Measurements from ENCODE around the gene ZNF480. TPM values are rescaled to one million over a fixed set of nuclear protein-coding genes. Genes with fewer than 3 reads are reported as not detected.
"Not testable (repeated sequence)": the region's sequence is repeated elsewhere in the genome, so short reads cannot be mapped to it uniquely, and the experiment has no call there.

Gene ZNF480
- total and polyA plus RNA-seq, 2 donors (not counting 1 experiment from before 2014, with no cell fraction given) = 6.7 to 21.8 TPM

GRCh38 chr19:52258426-52258825 is 38.5 kb upstream of the ZNF480 start:
- CTCF ChIA-PET = no interaction called here
- Mint-ChIP-seq H3K27ac (no peak overlapping the region), H3K9me3 (ENCODE audit: insufficient read depth) (peaks cover 2% of the 10 kb centered on the region), H3K4me3 (no peak overlapping the region), H3K4me1 (no peaks in the 10 kb centered on the region), H3K27me3 (no peaks in the 10 kb centered on the region)
- no peak overlapping the region for H3K27ac ChIP-seq (ENCODE audit: low read length in 2 of 2)
- intact Hi-C loops (cut with micrococcal nuclease) = no loop called here
- no peak overlapping the region for H3K4me2 ChIP-seq (replicated peaks; ENCODE audit: low read depth, low read length, poor library complexity, severe bottlenecking)
- H3K9ac ChIP-seq (ENCODE audit: low read length) = no peak overlapping the region
- no peaks in the 10 kb centered on the region for H4K20me1 ChIP-seq (ENCODE audit: control insufficient read depth, insufficient read depth, low read length, poor library complexity, severe bottlenecking)
- POLR2A ChIA-PET = no interaction called here
- no peaks in the 10 kb centered on the region for H3K4me1 ChIP-seq (ENCODE audit: control insufficient read depth in 2 of 2, insufficient read depth in 2 of 2, low read length in 2 of 2)
- no peak for ATAC-seq (ENCODE audit: low read depth)
- H3K4me3 ChIP-seq (ENCODE audit: control extremely low read depth in 1 of 5, extremely low read depth in 1 of 5, insufficient read depth in 1 of 5, low read depth in 2 of 5, low read length in 4 of 5) = no peak overlapping the region
- TF ChIP-seq EZH2 (IDR thresholded peaks at IDR 0.05; ENCODE audit: borderline replicate concordance, insufficient read depth, low read depth, low read length, poor library complexity, severe bottlenecking) = no peak
- TF ChIP-seq CTCF (IDR thresholded peaks at IDR 0.05) = no peak
- H3K79me2 ChIP-seq (ENCODE audit: control insufficient read depth, insufficient read depth, low read length) = no peaks in the 10 kb centered on the region
- no peak overlapping the region for H2AFZ ChIP-seq (ENCODE audit: insufficient read depth, low read depth, low read length, poor library complexity, severe bottlenecking)
- H3K36me3 ChIP-seq (replicated peaks in 1 of 2; ENCODE audit: control extremely low read depth in 1 of 2, control insufficient read depth in 1 of 2, extremely low read depth in 1 of 2, insufficient read depth in 2 of 2, low read length in 1 of 2) = no peaks in the 10 kb centered on the region
- no peak for DNase-seq
- peaks cover 0 to 4% (median under 1%) of the 10 kb centered on the region in 3 donors for H3K9me3 ChIP-seq (ENCODE audit: control extremely low read depth in 1 of 3, control insufficient read depth in 2 of 3, insufficient read depth in 1 of 3, low read length in 2 of 3)
- 96% methylated on average over 3 of the region's 5 CpGs for WGBS (ENCODE audit: insufficient coverage)
- no peaks in the 10 kb centered on the region for H3K27me3 ChIP-seq (replicated peaks in 1 of 4; ENCODE audit: control extremely low read depth in 1 of 4, control insufficient read depth in 3 of 4, insufficient read depth in 4 of 4, low read length in 3 of 4)

- H2AFZ ChIP-seq (ENCODE audit: insufficient read depth, low read depth, low read length, poor library complexity, severe bottlenecking); POLR2A ChIA-PET; H3K9ac ChIP-seq (ENCODE audit: low read length); H3K36me3 ChIP-seq (replicated peaks in 1 of 2; ENCODE audit: control extremely low read depth in 1 of 2, control insufficient read depth in 1 of 2, extremely low read depth in 1 of 2, insufficient read depth in 2 of 2, low read length in 1 of 2); H3K4me1 ChIP-seq (ENCODE audit: control insufficient read depth in 2 of 2, insufficient read depth in 2 of 2, low read length in 2 of 2); H3K27me3 Mint-ChIP-seq; H3K4me2 ChIP-seq (replicated peaks; ENCODE audit: low read depth, low read length, poor library complexity, severe bottlenecking); H3K9me3 Mint-ChIP-seq (ENCODE audit: insufficient read depth); H3K9me3 ChIP-seq (ENCODE audit: control extremely low read depth in 1 of 3, control insufficient read depth in 2 of 3, insufficient read depth in 1 of 3, low read length in 2 of 3); H3K4me3 ChIP-seq (ENCODE audit: control extremely low read depth in 1 of 5, extremely low read depth in 1 of 5, insufficient read depth in 1 of 5, low read depth in 2 of 5, low read length in 4 of 5); ATAC-seq (ENCODE audit: low read depth); H3K27ac ChIP-seq (ENCODE audit: low read length in 2 of 2); DNase-seq; H3K27me3 ChIP-seq (replicated peaks in 1 of 4; ENCODE audit: control extremely low read depth in 1 of 4, control insufficient read depth in 3 of 4, insufficient read depth in 4 of 4, low read length in 3 of 4); H3K4me3 Mint-ChIP-seq; intact Hi-C loops (cut with micrococcal nuclease); H3K27ac Mint-ChIP-seq; H4K20me1 ChIP-seq (ENCODE audit: control insufficient read depth, insufficient read depth, low read length, poor library complexity, severe bottlenecking): not testable (repeated sequence)
- no CpG with 5 or more reads among the region's 6 CpGs for WGBS (ENCODE audit: insufficient coverage)
- H3K79me2 ChIP-seq (ENCODE audit: control insufficient read depth, insufficient read depth, low read length) = peaks cover 18% of the 10 kb centered on the region
- H3K4me1 Mint-ChIP-seq = peaks cover 11% of the 10 kb centered on the region
- CTCF ChIA-PET = interaction anchor here (1.0 kb wide), 1 partner anchor 28 kb away, joined by 3 read pairs; no protein-coding TSS in a partner anchor
These were observed 31.4 kb upstream of the ZNF480 start for GRCh38 chr19:52265556-52265955.

Measured in B cell (primary cell).